ENCODE results near the gene UBE2S.

The UBE2S gene

GRCh38 chr19:55437410-55437809 is 29.8 kb upstream of the UBE2S start:
- TF ChIP-seq POLR2AphosphoS5 (IDR thresholded peaks at IDR 0.05; ENCODE audit: low read depth, low read length) (no peak), TAF1 (IDR thresholded peaks at IDR 0.05; ENCODE audit: borderline replicate concordance, insufficient read depth, low read length) (no peak), FOXP2 (optimal IDR thresholded peaks at IDR 0.05; ENCODE audit: borderline replicate concordance, extremely low read depth, extremely low read length, insufficient read depth) (peak; percentile 42), SIN3A (IDR thresholded peaks at IDR 0.05; ENCODE audit: borderline replicate concordance, insufficient read depth, low read length) (peak; percentile 51; the same call in 1 of the 2 replicates)
- TF ChIP-seq, protein P1, sequence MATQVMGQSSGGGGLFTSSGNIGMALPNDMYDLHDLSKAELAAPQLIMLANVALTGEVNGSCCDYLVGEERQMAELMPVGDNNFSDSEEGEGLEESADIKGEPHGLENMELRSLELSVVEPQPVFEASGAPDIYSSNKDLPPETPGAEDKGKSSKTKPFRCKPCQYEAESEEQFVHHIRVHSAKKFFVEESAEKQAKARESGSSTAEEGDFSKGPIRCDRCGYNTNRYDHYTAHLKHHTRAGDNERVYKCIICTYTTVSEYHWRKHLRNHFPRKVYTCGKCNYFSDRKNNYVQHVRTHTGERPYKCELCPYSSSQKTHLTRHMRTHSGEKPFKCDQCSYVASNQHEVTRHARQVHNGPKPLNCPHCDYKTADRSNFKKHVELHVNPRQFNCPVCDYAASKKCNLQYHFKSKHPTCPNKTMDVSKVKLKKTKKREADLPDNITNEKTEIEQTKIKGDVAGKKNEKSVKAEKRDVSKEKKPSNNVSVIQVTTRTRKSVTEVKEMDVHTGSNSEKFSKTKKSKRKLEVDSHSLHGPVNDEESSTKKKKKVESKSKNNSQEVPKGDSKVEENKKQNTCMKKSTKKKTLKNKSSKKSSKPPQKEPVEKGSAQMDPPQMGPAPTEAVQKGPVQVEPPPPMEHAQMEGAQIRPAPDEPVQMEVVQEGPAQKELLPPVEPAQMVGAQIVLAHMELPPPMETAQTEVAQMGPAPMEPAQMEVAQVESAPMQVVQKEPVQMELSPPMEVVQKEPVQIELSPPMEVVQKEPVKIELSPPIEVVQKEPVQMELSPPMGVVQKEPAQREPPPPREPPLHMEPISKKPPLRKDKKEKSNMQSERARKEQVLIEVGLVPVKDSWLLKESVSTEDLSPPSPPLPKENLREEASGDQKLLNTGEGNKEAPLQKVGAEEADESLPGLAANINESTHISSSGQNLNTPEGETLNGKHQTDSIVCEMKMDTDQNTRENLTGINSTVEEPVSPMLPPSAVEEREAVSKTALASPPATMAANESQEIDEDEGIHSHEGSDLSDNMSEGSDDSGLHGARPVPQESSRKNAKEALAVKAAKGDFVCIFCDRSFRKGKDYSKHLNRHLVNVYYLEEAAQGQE (IDR thresholded peaks at IDR 0.05; ENCODE audit: insufficient read depth in 1 of 2, low read depth in 2 of 2, low read length in 2 of 2): peak; percentile 100

- TF ChIP-seq, protein P1 (IDR thresholded peaks at IDR 0.05; ENCODE audit: insufficient read depth in 1 of 2, low read depth in 2 of 2, low read length in 2 of 2): no peak; a peak in 1 of 4 replicates
- no peak for TF ChIP-seq POLR2AphosphoS5 (IDR thresholded peaks at IDR 0.05; ENCODE audit: low read depth, low read length)
- no peak for TF ChIP-seq FOXP2 (optimal IDR thresholded peaks at IDR 0.05; ENCODE audit: borderline replicate concordance, extremely low read depth, extremely low read length, insufficient read depth)
- TF ChIP-seq SIN3A (IDR thresholded peaks at IDR 0.05; ENCODE audit: borderline replicate concordance, insufficient read depth, low read length): no peak
- no peak for TF ChIP-seq TAF1 (IDR thresholded peaks at IDR 0.05; ENCODE audit: borderline replicate concordance, insufficient read depth, low read length)
Measured at GRCh38 chr19:55436847-55437246, 29.3 kb upstream of the UBE2S start.

DNA sequence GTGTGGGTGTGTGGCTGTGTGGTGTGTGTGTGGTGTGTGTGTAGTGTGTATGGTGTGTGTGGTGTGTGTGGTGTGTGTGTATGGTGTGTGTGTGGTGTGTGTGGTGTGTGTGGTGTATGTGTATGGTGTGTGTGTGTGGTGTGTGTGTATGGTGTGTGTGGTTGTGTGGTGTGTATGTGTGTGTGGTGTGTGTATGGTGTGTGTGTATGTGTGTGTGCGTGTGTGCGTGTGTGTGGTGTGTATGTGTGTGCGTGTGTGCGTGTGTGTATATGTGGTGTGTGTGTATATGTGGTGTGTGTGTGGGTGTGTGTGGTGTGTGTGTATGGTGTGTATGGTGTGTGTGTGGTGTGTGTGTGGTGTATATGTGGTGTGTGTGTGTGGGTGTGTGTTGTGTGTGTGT is 27.4 kb upstream of the UBE2S start:
- TF ChIP-seq TAF1 (IDR thresholded peaks at IDR 0.05; ENCODE audit: borderline replicate concordance, insufficient read depth, low read length) (no peak), FOXP2 (optimal IDR thresholded peaks at IDR 0.05; ENCODE audit: borderline replicate concordance, extremely low read depth, extremely low read length, insufficient read depth) (no peak), POLR2AphosphoS5 (IDR thresholded peaks at IDR 0.05; ENCODE audit: low read depth, low read length) (no peak), SIN3A (IDR thresholded peaks at IDR 0.05; ENCODE audit: borderline replicate concordance, insufficient read depth, low read length) (no peak)
- TF ChIP-seq, protein P1 (IDR thresholded peaks at IDR 0.05; ENCODE audit: insufficient read depth in 1 of 2, low read depth in 2 of 2, low read length in 2 of 2): no peak

DNA sequence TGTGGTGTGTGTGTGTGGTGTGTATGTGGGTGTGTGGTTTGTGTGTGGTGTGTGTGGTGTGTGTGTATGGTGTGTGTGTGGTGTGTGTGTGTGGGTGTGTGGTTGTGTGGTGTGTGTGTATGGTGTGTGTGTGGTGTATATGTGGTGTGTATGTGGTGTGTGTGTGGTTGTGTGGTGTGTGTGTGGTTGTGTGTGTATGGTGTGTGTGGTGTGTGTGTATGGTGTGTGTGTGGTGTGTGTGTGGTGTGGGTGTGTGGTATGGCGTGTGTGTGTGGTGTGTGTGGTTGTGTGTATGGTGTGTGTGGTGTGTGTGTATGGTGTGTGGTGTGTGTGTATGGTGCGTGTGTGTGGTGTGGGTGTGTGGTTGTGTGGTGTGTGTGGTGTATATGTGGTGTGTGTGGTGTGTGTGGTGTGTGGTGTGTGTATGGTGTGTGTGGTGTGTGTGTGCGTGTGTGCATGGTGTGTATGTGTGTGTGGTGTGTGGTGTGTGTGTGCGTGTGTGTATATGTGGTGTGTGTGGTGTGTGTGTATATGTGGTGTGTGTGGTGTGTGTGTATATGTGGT is 26.9 kb upstream of the UBE2S start:
- TF ChIP-seq, protein P1 (IDR thresholded peaks at IDR 0.05; ENCODE audit: insufficient read depth in 1 of 2, low read depth in 2 of 2, low read length in 2 of 2): no peak
- TF ChIP-seq FOXP2 (optimal IDR thresholded peaks at IDR 0.05; ENCODE audit: borderline replicate concordance, extremely low read depth, extremely low read length, insufficient read depth) (no peak), POLR2AphosphoS5 (IDR thresholded peaks at IDR 0.05; ENCODE audit: low read depth, low read length) (no peak), TAF1 (IDR thresholded peaks at IDR 0.05; ENCODE audit: borderline replicate concordance, insufficient read depth, low read length) (no peak), SIN3A (IDR thresholded peaks at IDR 0.05; ENCODE audit: borderline replicate concordance, insufficient read depth, low read length) (no peak)
